ENCODE data around the gene NFKB1. TPM values are rescaled to one million over a fixed set of nuclear protein-coding genes. Genes with fewer than 3 reads are reported as not detected.

NFKB1 gene
- polyA plus RNA-seq, 2 of the 4 experiments (the other 2 are of a cell fraction), result 15.2 to 18.3 TPM

GRCh38 chr4:102535398-102536082 lies 34.4 kb downstream of the NFKB1 start:
- Histone ChIP-seq H3K4me1 (peaks cover 7% of the 10 kb centered on the region; the same call in 2 of the 3 replicates), H3K4me3 (no peak overlapping the region), H3K27ac (no peak overlapping the region), H3K4me2 (no peak overlapping the region), H3K9me3 (no peaks in the 10 kb centered on the region)
- no peak for TF ChIP-seq RNF2 (IDR thresholded peaks at IDR 0.05; ENCODE audit: borderline replicate concordance, low read depth)
- TF ChIP-seq FOSL2 (IDR thresholded peaks at IDR 0.05), result no peak
- peak; percentile 40 for TF ChIP-seq FOSL2 (CRISPR knock-in tag; IDR thresholded peaks at IDR 0.05)
- TF ChIP-seq HOXB5 (CRISPR knock-in tag; IDR thresholded peaks at IDR 0.05), result no peak
- no peak for TF ChIP-seq HES2 (IDR thresholded peaks at IDR 0.05)
- no peak for DNase-seq (ENCODE audit: low read depth in 1 of 2, low spot score in 1 of 2)
- no peak for FAIRE-seq
- WGBS (ENCODE audit: missing lambda C conversion rate), result 90% methylated on average over 4 of the region's 4 CpGs
- ChIA-PET CTCF (no interaction called here), POLR2A (no interaction called here)
- no peak for ATAC-seq

- Histone ChIP-seq H3K4me2 (no peak overlapping the region), H3K27ac (no peak overlapping the region), H3K4me1 (peaks cover 7% of the 10 kb centered on the region; the same call in 2 of the 3 replicates), H3K9me3 (no peaks in the 10 kb centered on the region), H3K4me3 (no peak overlapping the region)
- ATAC-seq, result no peak
- CTCF ChIA-PET, result no interaction called here
- DNase-seq (ENCODE audit: low read depth in 1 of 2, low spot score in 1 of 2), result no peak
- 94% methylated on average over 3 of the region's 3 CpGs for WGBS (ENCODE audit: missing lambda C conversion rate)
- TF ChIP-seq JUNB (IDR thresholded peaks at IDR 0.05), result no peak
- no peak for TF ChIP-seq EHF (CRISPR knock-in tag; IDR thresholded peaks at IDR 0.05)
- TF ChIP-seq HOXB5 (CRISPR knock-in tag; IDR thresholded peaks at IDR 0.05), result no peak
- no peak for TF ChIP-seq CHD4 (IDR thresholded peaks at IDR 0.05; ENCODE audit: borderline replicate concordance)
- TF ChIP-seq NFE2L2 (conservative IDR thresholded peaks at IDR 0.05; ENCODE audit: low read length), result no peak
- no peak for TF ChIP-seq ZFP36 (IDR thresholded peaks at IDR 0.05; ENCODE audit: borderline replicate concordance, partially characterized antibody)
- TF ChIP-seq FOXS1 (CRISPR knock-in tag; IDR thresholded peaks at IDR 0.05), result no peak
- no peak for TF ChIP-seq CTCF (IDR thresholded peaks at IDR 0.05)
- no peak for TF ChIP-seq EHMT2 (IDR thresholded peaks at IDR 0.05; ENCODE audit: low read depth)
- no peak for TF ChIP-seq CBX8 (IDR thresholded peaks at IDR 0.05)
- no peak for TF ChIP-seq RNF2 (IDR thresholded peaks at IDR 0.05; ENCODE audit: borderline replicate concordance, low read depth)
- TF ChIP-seq FOSB (CRISPR knock-in tag; IDR thresholded peaks at IDR 0.05), result no peak
- TF ChIP-seq HOXA7 (CRISPR knock-in tag; IDR thresholded peaks at IDR 0.05), result no peak
- TF ChIP-seq HMGXB4 (CRISPR knock-in tag; IDR thresholded peaks at IDR 0.05; ENCODE audit: borderline replicate concordance), result no peak
- TF ChIP-seq BCL3 (IDR thresholded peaks at IDR 0.05), result no peak
- no peak for TF ChIP-seq NR3C1 (IDR thresholded peaks at IDR 0.05)
- no peak for TF ChIP-seq JUN (IDR thresholded peaks at IDR 0.05)
- TF ChIP-seq SREBF2 (IDR thresholded peaks at IDR 0.05), result no peak
- no peak for TF ChIP-seq PHF8 (IDR thresholded peaks at IDR 0.05; ENCODE audit: borderline replicate concordance, low read depth)
- no peak for TF ChIP-seq CBX2 (IDR thresholded peaks at IDR 0.05; ENCODE audit: borderline replicate concordance, low read depth)
- POLR2A ChIA-PET, result no interaction called here
- FAIRE-seq, result no peak
Observed at GRCh38 chr4:102536768-102537167, 35.6 kb downstream of the NFKB1 start.

All from A549 (cell line).